GM12874 (cell line): Measurements from ENCODE around the gene LYST.

Source experiments
- CTCF ChIP-seq: IDR thresholded peaks from 2 replicates; pipeline ENCODE4 v1.5.1; 2011; ENCODE audit warnings: low read depth, mild to moderate bottlenecking, control low read depth, low read length, moderate library complexity; ENCODE audit not compliant: insufficient read depth

LYST gene

GRCh38 chr1:235873045-235873444 lies 6.3 kb upstream of the LYST start:
- no peak for TF ChIP-seq CTCF

- TF ChIP-seq CTCF: no peak
Observed at GRCh38 chr1:235872270-235872669, 5.6 kb upstream of the LYST start.

GRCh38 chr1:235867903-235868469 lies 1.3 kb upstream of the LYST start:
- no peak for TF ChIP-seq CTCF

- no peak for TF ChIP-seq CTCF
Observed at GRCh38 chr1:235866913-235867845, 473 bp upstream of the LYST start.

GRCh38 chr1:235865565-235866204 lies 1.0 kb downstream of the LYST start:
- TF ChIP-seq CTCF: no peak

GRCh38 chr1:235864931-235865525 lies 1.7 kb downstream of the LYST start:
- TF ChIP-seq CTCF: no peak

GRCh38 chr1:235864469-235864868 lies 2.2 kb downstream of the LYST start:
- no peak for TF ChIP-seq CTCF
